ENCODE measurements around the gene ROS1.
A peak's percentile ranks its signal among the peaks of the same experiment; 100 is the strongest.

Gene ROS1

DNA sequence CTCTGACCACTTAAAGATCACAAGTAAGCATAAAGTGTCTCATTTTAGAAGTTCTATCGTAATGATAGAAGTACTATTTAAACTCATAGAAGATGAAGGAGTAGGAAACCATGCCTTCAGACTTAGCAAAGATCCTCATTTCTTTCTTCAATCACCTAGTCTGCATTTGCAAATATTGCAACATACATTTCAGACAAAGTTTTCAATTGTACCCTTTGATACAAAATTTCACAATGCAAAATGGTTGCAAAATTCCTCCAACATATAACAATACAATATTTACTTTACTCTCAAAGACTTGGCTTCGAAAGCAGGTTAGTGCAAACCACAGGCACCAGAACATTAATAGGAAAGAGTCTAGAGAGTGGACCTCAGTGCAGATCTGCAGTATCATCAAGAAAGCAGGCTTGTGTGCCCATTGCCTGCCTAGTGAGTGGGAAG is 16.1 kb upstream of the ROS1 start:
- DNase-seq (ENCODE audit: extremely low read depth, low read depth), result no peak
- TF ChIP-seq, protein P1, sequence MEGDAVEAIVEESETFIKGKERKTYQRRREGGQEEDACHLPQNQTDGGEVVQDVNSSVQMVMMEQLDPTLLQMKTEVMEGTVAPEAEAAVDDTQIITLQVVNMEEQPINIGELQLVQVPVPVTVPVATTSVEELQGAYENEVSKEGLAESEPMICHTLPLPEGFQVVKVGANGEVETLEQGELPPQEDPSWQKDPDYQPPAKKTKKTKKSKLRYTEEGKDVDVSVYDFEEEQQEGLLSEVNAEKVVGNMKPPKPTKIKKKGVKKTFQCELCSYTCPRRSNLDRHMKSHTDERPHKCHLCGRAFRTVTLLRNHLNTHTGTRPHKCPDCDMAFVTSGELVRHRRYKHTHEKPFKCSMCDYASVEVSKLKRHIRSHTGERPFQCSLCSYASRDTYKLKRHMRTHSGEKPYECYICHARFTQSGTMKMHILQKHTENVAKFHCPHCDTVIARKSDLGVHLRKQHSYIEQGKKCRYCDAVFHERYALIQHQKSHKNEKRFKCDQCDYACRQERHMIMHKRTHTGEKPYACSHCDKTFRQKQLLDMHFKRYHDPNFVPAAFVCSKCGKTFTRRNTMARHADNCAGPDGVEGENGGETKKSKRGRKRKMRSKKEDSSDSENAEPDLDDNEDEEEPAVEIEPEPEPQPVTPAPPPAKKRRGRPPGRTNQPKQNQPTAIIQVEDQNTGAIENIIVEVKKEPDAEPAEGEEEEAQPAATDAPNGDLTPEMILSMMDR (IDR thresholded peaks at IDR 0.05; ENCODE audit: low read depth, low read length, missing control alignments), result no peak
- no peak overlapping the region for H3K4me3 ChIP-seq (replicated peaks; ENCODE audit: low read depth, low read length)

DNA sequence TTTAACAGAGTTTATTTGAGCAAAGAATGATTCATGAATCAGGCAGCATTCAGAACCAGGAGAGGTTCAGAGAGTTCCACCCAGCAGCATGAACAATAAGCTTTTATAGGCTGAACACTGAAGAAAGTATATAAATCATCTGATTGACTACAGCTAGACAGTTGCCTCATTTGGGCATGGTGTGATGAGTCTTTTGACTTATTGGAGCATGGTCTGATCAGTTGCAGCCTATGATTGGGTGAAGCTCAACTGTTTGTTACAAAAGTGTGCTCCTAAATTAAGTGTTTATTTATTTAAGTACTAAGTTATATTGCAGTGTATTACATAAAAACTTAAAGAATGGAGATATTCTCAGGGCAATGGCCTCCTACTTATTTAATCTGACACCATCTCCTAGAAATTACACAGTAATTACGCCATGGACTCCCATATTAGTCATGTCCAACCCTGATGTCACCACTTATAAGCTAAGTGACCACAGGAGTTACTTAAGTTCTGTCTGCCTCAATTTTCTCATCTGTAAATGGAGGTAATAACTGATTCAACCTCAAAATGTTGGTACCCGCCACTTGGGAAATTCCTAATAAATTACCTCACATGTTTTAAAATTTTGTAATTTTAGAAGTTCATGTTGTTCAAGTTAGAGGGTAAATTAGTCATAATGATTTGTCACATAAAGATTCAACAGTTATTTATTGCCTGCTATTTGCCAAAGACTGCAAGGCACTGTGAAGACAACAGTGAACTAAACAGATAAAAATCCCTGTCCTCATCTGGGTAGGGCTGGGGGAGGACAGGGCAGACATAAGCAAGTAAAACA is 15.2 kb upstream of the ROS1 start:
- peak; percentile 98 for DNase-seq (ENCODE audit: extremely low read depth, low read depth)
- TF ChIP-seq, protein P1 (IDR thresholded peaks at IDR 0.05; ENCODE audit: low read depth, low read length, missing control alignments), result no peak
- no peak overlapping the region for H3K4me3 ChIP-seq (replicated peaks; ENCODE audit: low read depth, low read length)

DNA sequence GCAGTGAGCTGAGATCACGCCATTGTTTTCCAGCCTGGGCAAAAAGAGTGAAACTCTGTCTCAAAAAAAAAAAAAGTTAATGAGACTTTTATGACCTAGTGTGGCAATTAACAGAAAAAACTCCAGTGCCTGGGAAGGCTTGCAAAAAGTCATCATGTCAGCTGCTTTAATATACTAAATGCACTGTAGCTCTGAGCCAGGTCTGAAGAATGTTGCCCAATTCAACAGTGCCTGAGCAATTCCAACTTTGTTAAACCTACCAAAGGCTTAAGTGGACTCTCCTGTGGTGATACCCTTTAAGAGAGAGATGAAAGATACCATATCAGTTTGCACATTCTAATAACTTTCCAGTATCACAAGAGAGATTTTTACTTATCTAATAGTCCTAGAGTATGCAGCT is 6.5 kb upstream of the ROS1 start:
- no peak overlapping the region for H3K4me3 ChIP-seq (replicated peaks; ENCODE audit: low read depth, low read length)
- DNase-seq (ENCODE audit: extremely low read depth, low read depth), result no peak
- TF ChIP-seq, protein P1 (IDR thresholded peaks at IDR 0.05; ENCODE audit: low read depth, low read length, missing control alignments), result no peak

DNA sequence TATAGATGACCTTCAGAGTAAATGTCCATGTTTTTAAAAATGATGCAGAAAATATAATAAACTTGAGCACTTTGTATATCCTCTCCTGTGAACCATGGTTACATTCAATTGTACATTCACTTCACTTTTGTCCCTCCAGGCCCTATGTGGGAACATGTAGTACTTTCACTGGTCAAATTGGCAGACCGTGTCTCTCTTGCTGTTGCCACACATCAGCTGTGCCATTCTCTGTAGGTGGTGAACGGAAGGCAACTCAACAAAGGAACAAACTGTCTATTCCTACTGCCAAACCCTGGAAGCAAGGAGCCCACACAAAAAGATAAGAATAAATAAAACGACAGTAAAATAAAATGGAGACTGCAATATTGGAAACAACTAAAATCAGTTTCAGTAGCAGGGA is 2.0 kb downstream of the ROS1 start:
- TF ChIP-seq, protein P1 (IDR thresholded peaks at IDR 0.05; ENCODE audit: low read depth, low read length, missing control alignments), result no peak
- no peak for DNase-seq (ENCODE audit: extremely low read depth, low read depth)
- H3K4me3 ChIP-seq (replicated peaks; ENCODE audit: low read depth, low read length), result no peak overlapping the region

DNA sequence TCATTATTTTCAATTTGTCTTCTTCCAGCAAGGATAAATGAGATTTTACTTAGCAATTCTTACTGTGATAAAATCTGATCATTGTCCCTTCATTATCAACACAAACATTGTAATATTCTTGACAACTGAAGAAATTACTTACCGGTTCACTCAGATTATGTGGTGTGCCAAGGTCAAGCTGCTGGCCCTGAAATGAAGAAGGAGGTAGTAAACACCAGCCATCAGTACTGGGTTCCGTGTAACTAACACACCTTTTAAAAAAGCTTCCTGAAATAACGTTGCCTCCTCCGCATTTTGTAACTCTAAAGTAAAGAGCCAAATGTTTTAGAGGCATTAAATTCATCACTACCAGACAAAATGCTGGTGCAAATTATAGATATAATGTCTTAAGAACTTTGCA is 7.4 kb downstream of the ROS1 start:
- no peak overlapping the region for H3K4me3 ChIP-seq (replicated peaks; ENCODE audit: low read depth, low read length)
- TF ChIP-seq, protein P1 (IDR thresholded peaks at IDR 0.05; ENCODE audit: low read depth, low read length, missing control alignments), result no peak
- DNase-seq (ENCODE audit: extremely low read depth, low read depth), result no peak

DNA sequence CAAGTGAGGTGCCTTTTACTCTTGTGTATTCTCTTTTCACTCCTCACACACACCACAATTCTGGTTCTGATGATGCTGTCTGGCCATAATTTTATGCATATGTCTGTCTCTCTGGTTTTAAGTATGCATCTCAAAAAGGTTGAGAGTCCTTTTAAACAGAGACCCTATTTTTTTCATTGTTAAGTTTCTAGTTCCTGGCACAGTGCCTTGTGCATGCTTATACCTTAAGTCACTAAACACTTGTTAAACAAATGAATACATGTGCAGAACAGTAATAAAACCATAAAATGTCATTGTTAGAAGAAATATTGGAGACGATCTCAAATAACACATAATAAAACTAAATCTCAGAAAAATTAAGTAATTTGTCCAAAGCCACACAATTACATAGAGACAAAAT is 7.9 kb downstream of the ROS1 start:
- DNase-seq (ENCODE audit: extremely low read depth, low read depth), result no peak
- TF ChIP-seq, protein P1 (IDR thresholded peaks at IDR 0.05; ENCODE audit: low read depth, low read length, missing control alignments), result no peak
- no peak overlapping the region for H3K4me3 ChIP-seq (replicated peaks; ENCODE audit: low read depth, low read length)

All from HFF-Myc (cell line).